Fibroblast of mammary gland (primary cell): Measurements from ENCODE around the gene GTSE1.

Experiments used
- DNase-seq: peaks from one replicate; pipeline ENCODE4 v3.0.0-alpha.2; 2010; ENCODE audit warnings: low read depth
- H3K4me3 ChIP-seq: 2 replicates; pipeline ENCODE4 v1.5.1; 2011; ENCODE audit warnings: low read depth, mild to moderate bottlenecking, low read length, moderate library complexity; ENCODE audit not compliant: control insufficient read depth
- CTCF ChIP-seq: conservative IDR thresholded peaks from 2 replicates; pipeline ENCODE4 v1.5.1; 2011; ENCODE audit warnings: low read depth, low read length, inconsistent platforms; ENCODE audit not compliant: control insufficient read depth, insufficient read depth

Gene GTSE1

GRCh38 chr22:46290121-46290842, 6.4 kb upstream of the GTSE1 start:
- H3K4me3 ChIP-seq = no peak overlapping the region
- no peak for DNase-seq
- TF ChIP-seq CTCF = no peak

GRCh38 chr22:46290843-46291785, 5.6 kb upstream of the GTSE1 start:
- H3K4me3 ChIP-seq = no peak overlapping the region
- TF ChIP-seq CTCF = no peak
- no peak for DNase-seq

GRCh38 chr22:46292173-46292572, 4.5 kb upstream of the GTSE1 start:
- TF ChIP-seq CTCF = no peak
- H3K4me3 ChIP-seq = no peak overlapping the region
- no peak for DNase-seq

- DNase-seq = no peak
- no peak for TF ChIP-seq CTCF
- H3K4me3 ChIP-seq = no peak overlapping the region
These were observed 3.9 kb upstream of the GTSE1 start for GRCh38 chr22:46292732-46293131.

- DNase-seq = peak; percentile 75
- no peak overlapping the region for H3K4me3 ChIP-seq
- TF ChIP-seq CTCF = no peak
These were observed 3.0 kb upstream of the GTSE1 start for GRCh38 chr22:46293577-46294260.

- TF ChIP-seq CTCF = no peak
- no peak overlapping the region for H3K4me3 ChIP-seq
- no peak for DNase-seq
These were observed 1.9 kb upstream of the GTSE1 start for GRCh38 chr22:46294784-46295183.
